Activated CD8-positive, alpha-beta memory T cell treated with anti-CD3 and anti-CD28 coated beads, Interleukin-2, amount 50 U/mL, for 24 hours (primary cell): ENCODE measurements around the gene NEU1.
"Not testable (repeated sequence)": the region's sequence is repeated elsewhere in the genome, so short reads cannot be mapped to it uniquely, and the experiment has no call there.

Experiments
- DNase-seq: peaks from one replicate; pipeline ENCODE4 v3.0.0-alpha.2; 2020; ENCODE audit errors: extremely low read depth

Gene NEU1

GRCh38 chr6:31874084-31874670 lies 11.6 kb upstream of the NEU1 start:
- no peak for DNase-seq

GRCh38 chr6:31871046-31871659 lies 8.5 kb upstream of the NEU1 start:
- no peak for DNase-seq

GRCh38 chr6:31870385-31870921 lies 7.8 kb upstream of the NEU1 start:
- no peak for DNase-seq

- no peak for DNase-seq
Observed at GRCh38 chr6:31869343-31869742, 6.7 kb upstream of the NEU1 start.

GRCh38 chr6:31868658-31868971 lies 6.0 kb upstream of the NEU1 start:
- not testable (repeated sequence) for DNase-seq

- no peak for DNase-seq
Observed at GRCh38 chr6:31865205-31866118, 2.8 kb upstream of the NEU1 start.

GRCh38 chr6:31864818-31865204 lies 2.2 kb upstream of the NEU1 start:
- no peak for DNase-seq

- DNase-seq = not testable (repeated sequence)
Observed at GRCh38 chr6:31864123-31864562, 1.5 kb upstream of the NEU1 start.

GRCh38 chr6:31861919-31862343 lies 690 bp downstream of the NEU1 start:
- no peak for DNase-seq

GRCh38 chr6:31861150-31861549 lies 1.5 kb downstream of the NEU1 start:
- DNase-seq = no peak

- no peak for DNase-seq
Observed at GRCh38 chr6:31860349-31860748, 2.3 kb downstream of the NEU1 start.

- no peak for DNase-seq
Observed at GRCh38 chr6:31859923-31860322, 2.7 kb downstream of the NEU1 start.

GRCh38 chr6:31858707-31859106 lies 3.9 kb downstream of the NEU1 start:
- no peak for DNase-seq

- not testable (repeated sequence) for DNase-seq
Observed at GRCh38 chr6:31857774-31858173, 4.8 kb downstream of the NEU1 start.

- not testable (repeated sequence) for DNase-seq
Observed at GRCh38 chr6:31851980-31852718, 10.5 kb downstream of the NEU1 start.

- no peak for DNase-seq
Observed at GRCh38 chr6:31851485-31851832, 11.2 kb downstream of the NEU1 start.

GRCh38 chr6:31850765-31851484 lies 11.7 kb downstream of the NEU1 start:
- no peak for DNase-seq

- no peak for DNase-seq
Observed at GRCh38 chr6:31847276-31847978, 15.2 kb downstream of the NEU1 start.

- DNase-seq = no peak
Observed at GRCh38 chr6:31844507-31844906, 18.1 kb downstream of the NEU1 start.

- DNase-seq = no peak
Observed at GRCh38 chr6:31842053-31842452, 20.6 kb downstream of the NEU1 start.

GRCh38 chr6:31839779-31840126 lies 22.9 kb downstream of the NEU1 start:
- not testable (repeated sequence) for DNase-seq
